H1 (cell line): Measurements from ENCODE around the gene SPTAN1. TPM values are rescaled to one million over a fixed set of nuclear protein-coding genes. Genes with fewer than 3 reads are reported as not detected.

Experiments used
- CTCF ChIA-PET: fragments of 300-600 bp; sonication (Branson Sonifier 250); formaldehyde crosslinking; loops from one replicate; lab custom pipeline; 2021; ENCODE audit not compliant: partially characterized antibody; lab: Charles Lee
- POLR2A ChIA-PET: fragments of 300-600 bp; sonication (Branson Sonifier 250); formaldehyde crosslinking; loops from one replicate; lab custom pipeline; 2021; ENCODE audit warnings: inconsistent platforms; ENCODE audit not compliant: partially characterized antibody; lab: Charles Lee
- DNase-seq, 2 experiments: peaks; one replicate each; pipeline versions ENCODE4 v3.0.0 to v3.0.0-alpha.2; 2010 to 2022; ENCODE audit warnings: low spot score in 2 of 2, low read depth in 1 of 2, mixed read lengths in 1 of 2
- FAIRE-seq: peaks from 2 replicates; lab custom pipeline; 2011; peaks lifted over from hg19 to GRCh38; lab: Jason Lieb, UNC
- H2AFZ ChIP-seq: 2 replicates; pipeline ENCODE4 v1.8.1; 2012; ENCODE audit warnings: low read length, inconsistent platforms
- H2AK5ac ChIP-seq: 2 replicates; pipeline ENCODE4 v1.6.1; 2013; ENCODE audit warnings: low read depth, low read length
- H2BK120ac ChIP-seq: replicated peaks from 2 replicates; pipeline ENCODE3; 2013; ENCODE audit warnings: low read depth, low read length, inconsistent platforms
- H2BK12ac ChIP-seq: 2 replicates; pipeline ENCODE4 v1.6.1; 2013; ENCODE audit warnings: low read depth, low read length
- H2BK15ac ChIP-seq: 2 replicates; pipeline ENCODE4 v1.6.1; 2013; ENCODE audit warnings: low read length
- H2BK20ac ChIP-seq: 2 replicates; pipeline ENCODE4 v1.6.1; 2013; ENCODE audit warnings: low read length
- H2BK5ac ChIP-seq: 2 replicates; pipeline ENCODE4 v1.6.1; 2013; ENCODE audit warnings: low read depth, low read length
- H3K14ac ChIP-seq: 2 replicates; pipeline ENCODE4 v1.6.1; 2013; ENCODE audit warnings: inconsistent platforms; ENCODE audit not compliant: insufficient read length
- H3K18ac ChIP-seq: 2 replicates; pipeline ENCODE4 v1.6.1; 2013; ENCODE audit warnings: low read length; ENCODE audit errors: extremely low read depth
- H3K23ac ChIP-seq: 2 replicates; pipeline ENCODE4 v1.6.1; 2013; ENCODE audit warnings: inconsistent platforms; ENCODE audit not compliant: insufficient read length
- H3K23me2 ChIP-seq: 2 replicates; pipeline ENCODE4 v1.6.1; 2013; ENCODE audit warnings: low read depth, low read length
- H3K27ac ChIP-seq: 2 replicates; pipeline ENCODE4 v1.6.1; 2011; ENCODE audit warnings: low read depth, low read length, inconsistent platforms
- H3K27me3 ChIP-seq, 4 experiments: replicated peaks in 1 of 4; 1 replicate in 1 of 4; 2 replicates in 3 of 4; pipeline versions ENCODE4 v1.6.1 to v1.8.1; 2011 to 2013; ENCODE audit warnings: low read length in 3 of 4, mild to moderate bottlenecking in 3 of 4, inconsistent platforms in 2 of 4, mixed read lengths in 2 of 4, moderate library complexity in 1 of 4; ENCODE audit not compliant: control insufficient read depth in 3 of 4, insufficient read depth in 3 of 4; ENCODE audit errors: extremely low read depth in 1 of 4
- H3K36me3 ChIP-seq, 4 experiments: 2 replicates each; pipeline versions ENCODE4 v1.6.1 to v1.8.1; 2011 to 2013; ENCODE audit warnings: mild to moderate bottlenecking in 4 of 4, low read length in 3 of 4, moderate library complexity in 2 of 4, control low read depth in 1 of 4, inconsistent platforms in 1 of 4; ENCODE audit not compliant: insufficient read depth in 4 of 4, control insufficient read depth in 2 of 4
- H3K4ac ChIP-seq: replicated peaks from 2 replicates; pipeline ENCODE3; 2013; ENCODE audit warnings: low read length, low read depth, mixed read lengths, inconsistent platforms; ENCODE audit not compliant: insufficient read length
- H3K4me1 ChIP-seq, 4 experiments: replicated peaks in 1 of 4; 1 replicate in 1 of 4; 2 replicates in 3 of 4; pipeline versions ENCODE4 v1.6.1 to v1.8.1; 2011 to 2013; ENCODE audit warnings: low read length in 3 of 4, inconsistent platforms in 2 of 4, mixed read lengths in 1 of 4; ENCODE audit not compliant: insufficient read depth in 4 of 4, control insufficient read depth in 3 of 4
- H3K4me2 ChIP-seq, 2 experiments: 2 replicates each; pipeline versions ENCODE4 v1.6.1 to v1.8.1; 2011 to 2013; ENCODE audit warnings: low read depth in 2 of 2, low read length in 2 of 2, control low read depth in 1 of 2, inconsistent platforms in 1 of 2, mild to moderate bottlenecking in 1 of 2; ENCODE audit not compliant: insufficient read depth in 1 of 2
- H3K4me3 ChIP-seq, 4 experiments: fragments of 200-600, 300-600 bp in 1 of 4; sonication (generic), shearing (Covaris generic), sonication (Bioruptor Twin) in 1 of 4; 2 replicates each; pipeline versions ENCODE4 v1.5.1 to v1.8.1; 2011 to 2016; ENCODE audit warnings: low read length in 4 of 4, low read depth in 3 of 4, control low read depth in 2 of 4, inconsistent platforms in 2 of 4, mild to moderate bottlenecking in 2 of 4, mixed read lengths in 1 of 4, moderate library complexity in 1 of 4; ENCODE audit not compliant: insufficient read depth in 2 of 4; ENCODE audit errors: extremely low read depth in 1 of 4
- H3K56ac ChIP-seq: replicated peaks from 2 replicates; pipeline ENCODE3; 2013; ENCODE audit warnings: low read depth, mild to moderate bottlenecking, mixed read lengths, low read length, inconsistent platforms; ENCODE audit not compliant: insufficient read length
- H3K79me1 ChIP-seq: 2 replicates; pipeline ENCODE4 v1.6.1; 2013; ENCODE audit warnings: low read depth, low read length, control low read depth
- H3K79me2 ChIP-seq, 2 experiments: 2 replicates each; pipeline versions ENCODE4 v1.6.1 to v1.8.1; 2012 to 2013; ENCODE audit warnings: low read length in 2 of 2, mild to moderate bottlenecking in 2 of 2, inconsistent platforms in 1 of 2; ENCODE audit not compliant: insufficient read depth in 2 of 2, control insufficient read depth in 1 of 2
- H3K9ac ChIP-seq, 4 experiments: replicated peaks in 1 of 4; 1 replicate in 1 of 4; 2 replicates in 3 of 4; pipeline versions ENCODE4 v1.6.1 to v1.8.1; 2011 to 2013; ENCODE audit warnings: low read depth in 3 of 4, low read length in 3 of 4, control low read depth in 2 of 4, mild to moderate bottlenecking in 2 of 4, moderate library complexity in 2 of 4, inconsistent platforms in 1 of 4; ENCODE audit errors: extremely low read depth in 1 of 4
- H3K9me3 ChIP-seq, 2 experiments: 2 replicates each; pipeline versions ENCODE4 v1.6.1 to v1.8.1; 2012 to 2013; ENCODE audit warnings: mild to moderate bottlenecking in 2 of 2, moderate library complexity in 2 of 2, control low read depth in 1 of 2, inconsistent platforms in 1 of 2, low read depth in 1 of 2, low read length in 1 of 2, mixed read lengths in 1 of 2; ENCODE audit not compliant: insufficient read depth in 2 of 2
- H4K20me1 ChIP-seq, 2 experiments: replicated peaks in 1 of 2; 2 replicates each; pipeline versions ENCODE3 to v1.8.1; 2011 to 2013; ENCODE audit warnings: inconsistent platforms in 2 of 2, low read length in 2 of 2, mild to moderate bottlenecking in 1 of 2; ENCODE audit not compliant: insufficient read depth in 2 of 2, control insufficient read depth in 1 of 2
- H4K5ac ChIP-seq: 2 replicates; pipeline ENCODE4 v1.6.1; 2013; ENCODE audit warnings: low read length, low read depth, mixed read lengths, inconsistent platforms; ENCODE audit not compliant: insufficient read length
- H4K8ac ChIP-seq: 2 replicates; pipeline ENCODE4 v1.8.0; 2013; ENCODE audit warnings: mild to moderate bottlenecking, moderate library complexity, low read length, inconsistent platforms; ENCODE audit not compliant: insufficient read depth; ENCODE audit errors: extremely low read depth
- H4K91ac ChIP-seq: replicated peaks from 2 replicates; pipeline ENCODE3; 2013; ENCODE audit warnings: low read length, mixed read lengths, inconsistent platforms; ENCODE audit not compliant: insufficient read length
- BCL11A ChIP-seq, 2 experiments: IDR thresholded peaks; one replicate each; pipeline ENCODE4 v1.6.1; 2011; ENCODE audit warnings: low read depth in 2 of 2, low read length in 2 of 2, mild to moderate bottlenecking in 2 of 2
- BRCA1 ChIP-seq: IDR thresholded peaks from 2 replicates; pipeline ENCODE4 v1.6.1; 2012; ENCODE audit warnings: low read depth, low read length, improper control_type of control experiment
- CBX5 ChIP-seq: fragments of 300-800, 300-1000 bp; sonication (generic); IDR thresholded peaks from 2 replicates; pipeline ENCODE4 v1.7.1; 2016; ENCODE audit warnings: antibody characterized with exemption, low read length, low read depth
- CEBPB ChIP-seq: IDR thresholded peaks from 2 replicates; pipeline ENCODE4 v1.6.1; 2012; ENCODE audit warnings: low read depth, low read length
- EZH2 ChIP-seq: fragments of 200-600 bp; sonication (generic); IDR thresholded peaks from 2 replicates; pipeline ENCODE4 v1.7.1; 2012; ENCODE audit warnings: low read depth, mild to moderate bottlenecking, moderate library complexity, low read length, inconsistent platforms; ENCODE audit not compliant: severe bottlenecking
- HDAC6 ChIP-seq: IDR thresholded peaks from one replicate; pipeline ENCODE4 v1.7.1; 2012; ENCODE audit warnings: low read depth, mild to moderate bottlenecking, inconsistent platforms, low read length, moderate library complexity
- JUND ChIP-seq: IDR thresholded peaks from 2 replicates; pipeline ENCODE4 v1.6.1; 2011; ENCODE audit warnings: mild to moderate bottlenecking, improper control_type of control experiment, low read length
- POLR2A ChIP-seq, 2 experiments: IDR thresholded peaks; 1 replicate in 1 of 2; 2 replicates in 1 of 2; pipeline ENCODE4 v1.6.1; 2011; ENCODE audit warnings: low read depth in 2 of 2, low read length in 2 of 2, mild to moderate bottlenecking in 2 of 2; ENCODE audit errors: control extremely low read depth in 1 of 2
- SIRT6 ChIP-seq: IDR thresholded peaks from one replicate; pipeline ENCODE4 v1.7.1; 2012; ENCODE audit warnings: low read length, inconsistent platforms
- SIX5 ChIP-seq: IDR thresholded peaks from 2 replicates; pipeline ENCODE4 v1.6.1; 2011; ENCODE audit warnings: mild to moderate bottlenecking, low read depth, low read length
- SUZ12 ChIP-seq: fragments of 200-600 bp; sonication (generic); IDR thresholded peaks from 2 replicates; pipeline ENCODE4 v1.6.1; 2012; ENCODE audit warnings: mild to moderate bottlenecking, inconsistent platforms, low read length, moderate library complexity, mixed read lengths
- TEAD4 ChIP-seq: IDR thresholded peaks from 2 replicates; pipeline ENCODE4 v1.6.1; 2012; ENCODE audit warnings: low read depth, low read length, inconsistent platforms, mixed read lengths
- YY1 ChIP-seq: IDR thresholded peaks from 2 replicates; pipeline ENCODE4 v1.6.1; 2011; ENCODE audit warnings: low read depth, mild to moderate bottlenecking, low read length
- WGBS, 2 experiments: shearing (Covaris generic) in 1 of 2; methylation state at CpG; one replicate each; pipeline versions ENCODE4 v1.1.6 to v1.1.7; 2013 to 2015; ENCODE audit warnings: low lambda C conversion rate in 2 of 2, mixed read lengths in 2 of 2, inconsistent platforms in 1 of 2, low coverage in 1 of 2, missing lambda C conversion rate in 1 of 2; ENCODE audit not compliant: insufficient replicate concordance in 2 of 2, insufficient coverage in 1 of 2, insufficient read length in 1 of 2; ENCODE audit errors: extremely low coverage in 1 of 2, missing lambda C conversion rate in 1 of 2; 5-methylcytosine and 5-hydroxymethylcytosine counted together
- polyA plus RNA-seq, 7 experiments: library from polyadenylated mRNA; depleted of rRNA in 3 of 7; stranded (reverse) in 5 of 7; unstranded in 2 of 7; fragments of >200 nt in 5 of 7; fragments of 200-250 nt in 2 of 7; gene quantifications; 1 replicate in 5 of 7; 2 replicates in 1 of 7; 4 replicates in 1 of 7; pipeline versions ENCODE4 v1.2.1 to v1.2.3, GENCODE V29; 2011 to 2013; ENCODE audit warnings: missing spikeins in 2 of 7, mixed read lengths in 2 of 7
- total RNA-seq: library from RNA; stranded (reverse); fragmentation: NEBNext Ultra II Directional; extraction: Animal tissue kit (Norgen Biotek cat#: 25700); gene quantifications from 2 replicates; pipeline ENCODE4 v1.2.1, GENCODE V29; 2021
- TF ChIP-seq, protein P1 (sequence below): IDR thresholded peaks from 2 replicates; pipeline ENCODE4 v1.6.1; 2012; ENCODE audit warnings: inconsistent platforms
- TF ChIP-seq, protein P2 (sequence below): IDR thresholded peaks from 2 replicates; pipeline ENCODE4 v1.6.1; 2011; ENCODE audit warnings: low read length, improper control_type of control experiment

The SPTAN1 gene
- total and polyA plus RNA-seq, 2 of the 8 experiments (the other 6 are each of a cell fraction or from before 2014, with no cell fraction given), result 182 to 216 TPM

DNA sequence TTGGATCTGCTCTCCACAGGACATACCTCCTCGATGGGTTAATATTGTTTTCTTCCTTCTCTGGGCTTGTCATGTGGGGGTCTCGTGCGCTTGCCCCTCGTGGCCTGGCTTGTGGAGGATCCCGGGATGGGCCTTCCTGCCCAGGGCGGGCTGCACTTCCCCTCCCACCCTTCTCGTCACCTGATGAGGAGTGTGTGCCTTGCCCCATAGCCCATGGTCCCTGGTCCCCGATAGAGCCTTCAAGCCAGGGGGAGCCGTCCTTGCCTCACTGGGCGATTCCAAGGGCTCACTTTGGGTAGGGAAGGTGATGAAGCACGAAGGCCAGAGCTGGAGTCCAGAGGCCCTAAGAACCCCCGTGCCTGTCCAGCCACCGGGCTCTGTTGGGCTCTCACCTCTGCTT lies 75.5 kb downstream of the SPTAN1 start:
- Histone ChIP-seq H3K27ac (no peak overlapping the region), H3K4ac (no peak overlapping the region), H2BK5ac (no peak overlapping the region), H4K91ac (no peak overlapping the region), H2BK15ac (no peak overlapping the region), H4K8ac (no peak overlapping the region), H3K56ac (no peak overlapping the region), H3K36me3 (peaks cover 24 to 49% (median 40%) of the 10 kb centered on the region in 4 experiments), H2BK12ac (no peak overlapping the region), H3K18ac (no peak overlapping the region), H2BK20ac (no peak overlapping the region), H3K27me3 (no peaks in the 10 kb centered on the region), H2AFZ (no peak overlapping the region), H3K23me2 (no peaks in the 10 kb centered on the region), H2AK5ac (no peak overlapping the region), H3K79me1 (peaks cover 5% of the 10 kb centered on the region), H3K9me3 (no peaks in the 10 kb centered on the region), H3K4me3 (no peak overlapping the region), H3K9ac (no peak overlapping the region), H3K4me1 (no peaks in the 10 kb centered on the region), H4K20me1 (peaks cover 3 to 16% of the 10 kb centered on the region in 2 experiments), H4K5ac (no peak overlapping the region), H2BK120ac (no peak overlapping the region), H3K23ac (no peak overlapping the region), H3K14ac (no peak overlapping the region), H3K4me2 (no peak overlapping the region), H3K79me2 (no peaks in the 10 kb centered on the region)
- WGBS, 2 experiments, result 94% methylated on average over 10 of the region's 13 CpGs; no CpG with 5 or more reads in 1 of the 2 experiments
- TF ChIP-seq JUND, result no peak
- TF ChIP-seq YY1, result no peak
- TF ChIP-seq TEAD4, result no peak
- no peak for TF ChIP-seq SIRT6
- no peak for TF ChIP-seq BRCA1
- TF ChIP-seq EZH2, result no peak
- TF ChIP-seq CBX5, result no peak
- TF ChIP-seq HDAC6, result no peak
- TF ChIP-seq, protein P1, sequence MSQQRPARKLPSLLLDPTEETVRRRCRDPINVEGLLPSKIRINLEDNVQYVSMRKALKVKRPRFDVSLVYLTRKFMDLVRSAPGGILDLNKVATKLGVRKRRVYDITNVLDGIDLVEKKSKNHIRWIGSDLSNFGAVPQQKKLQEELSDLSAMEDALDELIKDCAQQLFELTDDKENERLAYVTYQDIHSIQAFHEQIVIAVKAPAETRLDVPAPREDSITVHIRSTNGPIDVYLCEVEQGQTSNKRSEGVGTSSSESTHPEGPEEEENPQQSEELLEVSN, result no peak
- no peak for TF ChIP-seq BCL11A (IDR thresholded peaks at IDR 0.05; ENCODE audit: low read depth in 2 of 2, low read length in 2 of 2)
- TF ChIP-seq CEBPB, result no peak
- TF ChIP-seq, protein P2, sequence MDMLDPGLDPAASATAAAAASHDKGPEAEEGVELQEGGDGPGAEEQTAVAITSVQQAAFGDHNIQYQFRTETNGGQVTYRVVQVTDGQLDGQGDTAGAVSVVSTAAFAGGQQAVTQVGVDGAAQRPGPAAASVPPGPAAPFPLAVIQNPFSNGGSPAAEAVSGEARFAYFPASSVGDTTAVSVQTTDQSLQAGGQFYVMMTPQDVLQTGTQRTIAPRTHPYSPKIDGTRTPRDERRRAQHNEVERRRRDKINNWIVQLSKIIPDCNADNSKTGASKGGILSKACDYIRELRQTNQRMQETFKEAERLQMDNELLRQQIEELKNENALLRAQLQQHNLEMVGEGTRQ, result no peak
- no peak for TF ChIP-seq POLR2A (IDR thresholded peaks at IDR 0.05; ENCODE audit: control extremely low read depth in 1 of 2, low read depth in 2 of 2, low read length in 2 of 2)
- no peak for TF ChIP-seq SUZ12
- no peak for TF ChIP-seq SIX5
- DNase-seq, result no peak
- FAIRE-seq, result no peak
- CTCF ChIA-PET, result no interaction called here
- POLR2A ChIA-PET, result no interaction called here
